ENCODE data around the gene DSG2. TPM values are rescaled to one million over a fixed set of nuclear protein-coding genes. Genes with fewer than 3 reads are reported as not detected.

The DSG2 gene
- total RNA-seq, 4 donors from 2014 or later = 4.0 to 6.9 (median 5.7) TPM

- TF ChIP-seq POLR2A (IDR thresholded peaks at IDR 0.05) = no peak
- TF ChIP-seq EP300 (IDR thresholded peaks at IDR 0.05) = no peak
- no peak for TF ChIP-seq CTCF (IDR thresholded peaks at IDR 0.05)
- no peak overlapping the region for H3K4me3 ChIP-seq
- H3K27ac ChIP-seq = no peak overlapping the region
- no peaks in the 10 kb centered on the region for H3K4me1 ChIP-seq
- DNase-seq (ENCODE audit: low spot score in 2 of 2) = no peak
- no peaks in the 10 kb centered on the region for H3K9me3 ChIP-seq
- 84% methylated on average over 9 of the region's 9 CpGs for WGBS, 2 donors
- no peaks in the 10 kb centered on the region for H3K27me3 ChIP-seq
- H3K36me3 ChIP-seq = no peaks in the 10 kb centered on the region
Observed at GRCh38 chr18:31558567-31558966, 60.6 kb downstream of the DSG2 start.

DNA sequence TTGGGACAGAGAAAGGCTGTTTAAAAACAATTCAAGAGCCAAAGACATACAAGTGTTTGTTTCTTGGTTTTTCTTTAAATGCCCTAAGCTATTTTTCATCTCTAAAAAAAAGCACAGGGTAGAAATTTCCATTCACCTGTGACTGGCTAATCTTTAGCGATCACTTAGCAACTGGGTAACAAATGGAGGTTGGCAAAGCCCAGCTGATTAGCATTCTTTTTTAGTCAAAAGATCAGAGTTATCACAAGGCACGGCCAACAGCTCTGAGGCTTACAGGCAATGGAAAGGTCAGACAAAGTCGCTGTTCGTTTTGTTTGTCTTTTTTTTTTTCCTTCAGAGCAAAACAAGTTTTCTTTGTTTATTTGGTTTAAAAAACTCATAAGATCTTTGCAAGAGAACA is 64.7 kb downstream of the DSG2 start:
- Histone ChIP-seq H3K27me3 (no peaks in the 10 kb centered on the region), H3K4me3 (no peak overlapping the region), H3K4me1 (no peaks in the 10 kb centered on the region), H3K9me3 (no peaks in the 10 kb centered on the region), H3K27ac (no peak overlapping the region), H3K36me3 (no peaks in the 10 kb centered on the region)
- DNase-seq (ENCODE audit: low spot score in 2 of 2) = no peak
- TF ChIP-seq CTCF (IDR thresholded peaks at IDR 0.05) (no peak), EP300 (IDR thresholded peaks at IDR 0.05) (no peak), POLR2A (IDR thresholded peaks at IDR 0.05) (no peak)
- WGBS, 2 donors = 24 to 25% methylated on average over 4 of the region's 4 CpGs

- 26 to 35% methylated on average over 1 of the region's 1 CpG for WGBS, 2 donors
- H3K4me1 ChIP-seq = no peaks in the 10 kb centered on the region
Observed at GRCh38 chr18:31563778-31564177, 65.8 kb downstream of the DSG2 start.

DNA sequence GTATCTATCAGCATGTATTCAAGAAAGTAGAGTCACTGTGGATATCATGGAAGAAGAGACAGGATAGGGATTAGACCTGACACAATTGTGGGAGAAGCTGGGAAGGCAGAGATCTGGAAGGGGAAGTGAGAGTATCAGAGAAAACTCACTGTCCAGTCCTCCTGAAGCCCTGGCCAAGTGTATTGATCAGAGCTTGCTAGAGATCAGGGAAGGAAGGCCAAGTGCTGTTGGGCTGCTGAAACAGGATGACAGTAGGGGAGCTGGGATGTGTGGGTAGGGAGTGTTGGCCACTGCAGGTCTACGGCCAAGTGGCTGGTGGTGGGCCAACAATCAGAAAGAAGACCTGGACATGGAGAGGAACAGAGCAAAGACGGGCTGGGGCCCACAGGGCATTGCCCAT is 67.4 kb downstream of the DSG2 start:
- H3K9me3 ChIP-seq = no peaks in the 10 kb centered on the region
- H3K36me3 ChIP-seq = no peaks in the 10 kb centered on the region
- H3K27me3 ChIP-seq = no peaks in the 10 kb centered on the region
- no peak for TF ChIP-seq CTCF (IDR thresholded peaks at IDR 0.05)
- no peak for TF ChIP-seq POLR2A (IDR thresholded peaks at IDR 0.05)
- TF ChIP-seq EP300 (IDR thresholded peaks at IDR 0.05) = no peak
- H3K4me3 ChIP-seq = no peak overlapping the region
- H3K4me1 ChIP-seq = no peaks in the 10 kb centered on the region
- no peak overlapping the region for H3K27ac ChIP-seq
- no peak for DNase-seq (ENCODE audit: low spot score in 2 of 2)
- WGBS, 2 donors = 83 to 91% methylated on average over 2 of the region's 2 CpGs

More at GRCh38 chr18:31563778-31564177, 65.8 kb downstream of the DSG2 start:
- no peak for DNase-seq (ENCODE audit: low spot score in 2 of 2)
- no peak for TF ChIP-seq EP300 (IDR thresholded peaks at IDR 0.05)
- no peak for TF ChIP-seq CTCF (IDR thresholded peaks at IDR 0.05)
- TF ChIP-seq POLR2A (IDR thresholded peaks at IDR 0.05) = no peak
- H3K36me3 ChIP-seq = no peaks in the 10 kb centered on the region
- no peaks in the 10 kb centered on the region for H3K27me3 ChIP-seq
- no peaks in the 10 kb centered on the region for H3K9me3 ChIP-seq
- H3K27ac ChIP-seq = no peak overlapping the region
- H3K4me3 ChIP-seq = no peak overlapping the region

- no peaks in the 10 kb centered on the region for H3K27me3 ChIP-seq
- no peak overlapping the region for H3K27ac ChIP-seq
- TF ChIP-seq CTCF (IDR thresholded peaks at IDR 0.05) = no peak
- no peak for TF ChIP-seq POLR2A (IDR thresholded peaks at IDR 0.05)
- no peak for TF ChIP-seq EP300 (IDR thresholded peaks at IDR 0.05)
- 80% methylated on average over 10 of the region's 10 CpGs for WGBS, 2 donors
- H3K9me3 ChIP-seq = no peaks in the 10 kb centered on the region
- H3K4me1 ChIP-seq = no peaks in the 10 kb centered on the region
- H3K4me3 ChIP-seq = no peak overlapping the region
- DNase-seq (ENCODE audit: low spot score in 2 of 2) = no peak
- H3K36me3 ChIP-seq = no peaks in the 10 kb centered on the region
Observed at GRCh38 chr18:31565782-31566512, 68.0 kb downstream of the DSG2 start.

Measured in tibial nerve (tissue), 4 donors.